Measurements from ENCODE around the gene THRA.

THRA gene

DNA sequence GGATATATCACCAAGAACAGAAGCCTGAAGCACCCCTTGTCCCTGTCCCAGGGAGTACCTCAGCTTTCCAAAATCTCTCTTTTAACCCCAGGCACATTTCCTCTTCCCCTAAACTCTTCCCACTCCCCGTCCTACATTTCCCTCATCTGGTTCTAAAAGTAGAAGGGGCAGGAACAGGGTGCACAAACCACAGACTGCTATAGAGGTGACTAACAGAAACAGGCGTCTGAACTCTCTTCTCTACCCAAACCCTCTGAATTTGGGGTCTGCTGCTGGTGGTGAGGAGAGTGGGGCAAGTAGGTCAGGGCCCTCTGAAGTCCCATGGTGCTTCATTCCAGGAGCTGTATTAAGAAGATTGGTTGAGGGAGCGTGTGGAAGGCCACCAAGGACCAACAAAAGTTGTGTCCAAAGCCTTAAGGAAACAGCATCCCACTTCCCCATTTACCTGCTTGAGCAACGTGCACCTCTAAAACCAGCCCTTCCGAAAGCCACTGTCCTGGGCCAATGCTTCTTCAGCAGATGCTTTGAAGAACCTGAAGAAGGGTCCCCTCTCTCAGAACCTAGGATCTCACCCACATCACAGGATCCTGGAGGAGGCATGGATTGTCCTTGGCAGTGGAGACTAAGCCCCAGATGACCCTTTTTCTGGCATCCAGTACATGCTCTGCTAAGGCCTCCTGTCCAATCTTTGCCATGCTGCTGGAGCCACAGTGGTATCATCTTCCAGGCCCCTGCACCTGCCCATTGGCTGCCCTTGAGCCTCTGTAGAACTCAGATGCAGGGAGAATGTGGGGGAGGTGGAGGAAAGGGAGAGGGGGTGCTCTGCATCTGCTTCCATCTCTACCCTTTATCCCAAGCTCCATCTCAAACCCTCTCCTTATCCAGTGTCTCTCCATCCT lies 43.3 kb downstream of the THRA start:
- TF ChIP-seq, protein P1, sequence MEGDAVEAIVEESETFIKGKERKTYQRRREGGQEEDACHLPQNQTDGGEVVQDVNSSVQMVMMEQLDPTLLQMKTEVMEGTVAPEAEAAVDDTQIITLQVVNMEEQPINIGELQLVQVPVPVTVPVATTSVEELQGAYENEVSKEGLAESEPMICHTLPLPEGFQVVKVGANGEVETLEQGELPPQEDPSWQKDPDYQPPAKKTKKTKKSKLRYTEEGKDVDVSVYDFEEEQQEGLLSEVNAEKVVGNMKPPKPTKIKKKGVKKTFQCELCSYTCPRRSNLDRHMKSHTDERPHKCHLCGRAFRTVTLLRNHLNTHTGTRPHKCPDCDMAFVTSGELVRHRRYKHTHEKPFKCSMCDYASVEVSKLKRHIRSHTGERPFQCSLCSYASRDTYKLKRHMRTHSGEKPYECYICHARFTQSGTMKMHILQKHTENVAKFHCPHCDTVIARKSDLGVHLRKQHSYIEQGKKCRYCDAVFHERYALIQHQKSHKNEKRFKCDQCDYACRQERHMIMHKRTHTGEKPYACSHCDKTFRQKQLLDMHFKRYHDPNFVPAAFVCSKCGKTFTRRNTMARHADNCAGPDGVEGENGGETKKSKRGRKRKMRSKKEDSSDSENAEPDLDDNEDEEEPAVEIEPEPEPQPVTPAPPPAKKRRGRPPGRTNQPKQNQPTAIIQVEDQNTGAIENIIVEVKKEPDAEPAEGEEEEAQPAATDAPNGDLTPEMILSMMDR (IDR thresholded peaks at IDR 0.05), result no peak

DNA sequence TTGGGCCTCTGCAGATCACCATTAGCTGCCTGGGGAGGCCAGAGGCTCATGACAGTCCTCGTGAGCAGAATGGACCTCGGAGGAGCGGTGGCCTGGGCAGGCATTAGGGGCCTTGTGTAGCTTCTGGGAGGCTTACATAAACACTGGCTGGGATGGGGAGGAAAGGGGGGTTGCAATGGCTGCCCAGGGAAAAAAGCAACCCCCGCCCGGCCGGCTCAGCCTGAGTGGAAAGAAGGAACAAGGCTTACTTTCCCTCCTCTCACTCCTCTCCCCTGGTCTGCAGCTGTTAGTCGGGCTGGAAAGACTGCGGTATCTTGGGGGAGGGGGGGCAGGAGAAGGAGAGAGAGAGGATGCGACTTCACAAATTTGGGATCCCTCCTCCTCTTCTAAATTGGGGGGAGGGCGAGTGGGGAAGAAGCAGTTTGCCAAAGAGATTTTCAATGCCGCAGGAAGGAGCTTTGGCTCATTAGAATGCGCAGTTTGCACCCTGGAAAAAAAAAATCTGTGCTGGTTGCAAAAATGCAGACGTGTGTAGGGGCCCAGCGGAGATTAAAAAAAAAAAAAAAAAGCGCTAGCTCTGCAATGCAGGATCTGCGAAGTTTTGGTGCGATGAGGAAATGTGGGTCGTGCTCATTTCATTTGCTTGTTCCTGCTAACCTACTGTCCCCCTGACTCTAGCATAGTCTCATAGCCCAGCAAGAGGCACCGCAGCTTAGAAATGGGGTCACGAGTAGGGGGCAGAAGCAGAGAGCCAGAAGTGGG lies 44.2 kb downstream of the THRA start:
- TF ChIP-seq, protein P1 (IDR thresholded peaks at IDR 0.05), result no peak

DNA sequence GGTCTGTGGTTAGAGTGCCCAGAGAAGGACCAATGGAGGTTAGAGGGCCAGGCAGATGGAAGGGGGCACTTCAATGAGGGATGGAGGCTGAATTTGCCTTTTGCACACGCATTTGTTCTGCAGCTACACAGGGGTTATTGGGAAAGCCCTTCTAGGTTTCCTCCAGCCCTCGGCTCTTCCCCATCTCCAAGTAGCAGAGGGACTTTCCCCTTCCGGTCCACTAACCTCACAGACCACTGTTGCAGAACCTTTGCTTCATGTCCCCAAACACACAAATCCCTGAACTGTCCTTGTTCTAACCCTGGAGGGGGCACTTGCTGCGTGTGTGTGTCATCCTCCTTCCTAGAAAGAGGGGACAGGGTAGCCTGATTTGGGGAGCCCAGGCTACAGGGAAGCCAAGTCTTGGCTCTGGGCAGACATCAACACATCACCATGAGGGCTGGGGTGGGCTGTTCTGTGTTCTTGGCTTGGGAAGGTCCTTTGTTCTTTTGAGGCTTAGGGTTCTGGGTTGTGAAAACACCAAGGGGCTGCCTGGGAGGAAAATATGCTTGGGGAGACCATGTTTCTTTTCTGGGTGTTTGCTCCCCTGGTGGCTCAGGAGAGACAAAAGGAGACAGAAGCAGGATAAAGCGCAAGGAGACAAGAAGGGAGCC lies 44.9 kb downstream of the THRA start:
- TF ChIP-seq, protein P1 (IDR thresholded peaks at IDR 0.05), result no peak

DNA sequence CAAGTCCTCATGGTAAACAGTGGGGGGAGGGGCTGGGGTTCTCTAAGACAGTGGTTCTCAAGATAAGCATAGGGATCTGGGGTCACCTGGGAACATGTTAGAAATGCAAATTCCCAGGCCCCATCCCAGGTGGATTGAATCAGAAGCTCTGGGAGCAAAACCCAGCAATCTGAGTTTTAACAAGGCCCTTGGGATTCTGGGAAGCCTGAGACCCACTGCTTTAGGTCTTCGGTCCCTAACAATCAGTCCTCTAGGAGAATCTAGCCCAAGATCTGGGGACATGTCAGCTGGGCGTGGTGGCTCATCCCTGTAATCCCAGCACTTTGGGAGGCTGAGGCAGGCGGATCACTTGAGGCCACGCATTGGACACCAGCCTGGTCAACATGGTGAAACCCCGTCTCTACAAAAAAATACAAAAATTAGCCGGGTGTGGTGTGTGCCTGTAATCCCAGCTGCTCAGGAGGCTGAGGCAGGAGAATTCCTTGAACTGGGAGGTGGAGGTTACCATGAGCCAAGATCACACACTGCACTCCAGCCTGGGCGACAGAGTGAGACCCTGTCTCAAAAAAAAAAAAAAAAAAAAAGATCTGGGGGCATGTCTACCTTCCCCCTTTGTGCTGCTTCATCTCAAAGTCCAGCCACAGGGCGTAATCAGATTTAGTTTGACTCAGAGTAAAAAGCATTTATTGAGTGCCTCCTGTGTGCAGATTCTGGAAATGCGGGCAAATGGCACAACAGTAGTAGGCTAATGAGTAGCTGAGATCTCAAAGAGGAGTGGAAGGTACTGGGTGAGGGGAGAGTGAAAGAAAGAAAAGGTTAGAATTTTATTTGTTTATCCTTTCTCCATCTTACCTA lies 46.4 kb downstream of the THRA start:
- TF ChIP-seq, protein P1 (IDR thresholded peaks at IDR 0.05), result no peak

DNA sequence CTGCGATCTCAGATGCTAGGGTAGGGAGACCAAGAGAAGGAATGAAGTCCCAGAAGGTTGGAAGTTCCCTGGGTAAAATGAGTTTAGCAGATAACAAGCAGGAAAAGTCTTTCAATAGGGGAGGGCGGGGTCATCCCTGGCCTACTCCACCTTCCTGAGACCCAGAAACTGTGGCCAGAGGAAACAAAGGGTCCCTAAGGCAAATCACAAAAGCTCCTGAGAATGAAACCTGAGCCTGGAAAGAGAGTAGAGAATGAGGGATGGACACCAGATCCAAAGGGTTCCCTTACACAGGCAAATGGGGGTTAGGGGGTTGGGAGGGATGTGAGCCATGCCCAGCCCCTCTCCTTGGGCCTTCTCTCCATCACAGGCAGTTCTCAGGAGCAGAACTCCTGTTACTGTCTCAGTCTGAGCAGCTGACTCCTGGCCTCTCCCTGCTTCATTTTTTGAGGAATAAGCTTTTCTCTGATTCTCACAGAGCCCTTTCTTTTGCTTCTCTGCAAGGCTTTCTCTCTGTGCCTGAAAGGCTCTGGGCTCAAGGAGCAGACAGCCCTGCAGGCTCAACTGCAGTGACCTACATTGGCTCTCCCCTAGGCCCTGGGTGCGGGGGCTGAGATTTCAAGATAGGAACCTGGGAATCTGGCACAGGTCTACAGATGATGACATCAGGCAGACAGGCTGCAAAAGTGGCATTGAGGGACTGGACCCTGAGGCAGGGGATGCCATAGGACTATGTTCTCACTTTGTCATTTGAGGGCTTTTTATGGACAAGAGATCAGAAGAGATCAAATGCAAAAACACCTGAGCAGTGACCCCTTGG lies 47.5 kb downstream of the THRA start:
- TF ChIP-seq, protein P1 (IDR thresholded peaks at IDR 0.05), result no peak

DNA sequence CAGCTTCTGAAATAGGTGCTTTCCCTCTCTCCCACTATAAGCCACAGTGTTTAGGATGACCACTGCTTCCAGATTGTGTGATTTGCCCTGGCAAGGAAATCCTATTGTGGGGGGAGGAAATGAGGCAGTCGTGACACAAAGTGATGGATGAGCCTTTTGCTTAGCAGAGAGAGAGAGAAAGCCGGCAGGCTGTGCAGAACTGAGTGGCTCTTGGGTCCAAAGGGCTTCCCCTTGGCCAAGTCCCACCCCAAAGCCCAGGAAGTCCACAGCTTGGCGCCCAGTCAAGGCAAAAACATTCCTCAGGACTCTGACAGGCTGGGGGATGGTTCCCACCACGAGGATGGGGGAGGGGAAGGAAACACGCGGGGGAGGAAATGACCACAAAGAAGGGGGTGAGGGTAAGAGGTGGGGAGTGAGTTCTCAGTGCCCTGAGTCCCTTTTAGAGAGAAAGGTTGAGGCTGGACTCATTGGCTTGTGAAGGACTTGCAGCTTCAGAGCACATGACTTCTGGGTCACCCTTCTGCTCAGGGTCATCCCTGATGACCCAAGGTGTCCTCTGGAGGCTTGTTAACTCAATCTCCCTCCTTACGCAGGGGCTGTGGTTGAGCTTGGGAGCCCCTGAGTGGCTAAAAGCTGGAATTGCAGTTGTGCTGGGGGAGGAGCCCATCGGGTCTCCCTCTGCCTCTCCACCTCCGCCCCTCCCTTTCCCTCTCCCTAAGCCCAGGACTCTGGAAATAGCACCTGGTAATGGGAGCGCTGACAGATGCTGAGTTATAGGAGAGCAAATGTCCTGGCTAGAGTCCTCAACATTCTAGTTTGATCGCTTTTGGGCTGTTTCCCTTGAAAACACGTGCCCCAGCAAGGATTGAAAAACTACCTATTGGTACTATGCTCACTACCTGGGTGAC lies 48.7 kb downstream of the THRA start:
- TF ChIP-seq, protein P1 (IDR thresholded peaks at IDR 0.05), result peak; percentile 74
